Panc1 (cell line): ENCODE results near the gene ZBED4.

ENCODE experiments used
- CTCF ChIP-seq: fragments of 450-650 bp; IDR thresholded peaks from 2 replicates; pipeline ENCODE4 v1.5.1; 2017; ENCODE audit warnings: mild to moderate bottlenecking
- POLR2AphosphoS5 ChIP-seq: IDR thresholded peaks from 2 replicates; pipeline ENCODE4 v1.6.1; 2012; ENCODE audit warnings: mild to moderate bottlenecking, low read depth, low read length, moderate library complexity
- REST ChIP-seq, 2 experiments: IDR thresholded peaks; 2 replicates each; pipeline ENCODE4 v1.6.1; 2011 to 2012; ENCODE audit warnings: low read depth in 2 of 2, control low read depth in 1 of 2, low read length in 1 of 2, mild to moderate bottlenecking in 1 of 2, moderate library complexity in 1 of 2; ENCODE audit not compliant: insufficient read depth in 1 of 2

- TF ChIP-seq CTCF, result no peak
- no peak for TF ChIP-seq POLR2AphosphoS5
- no peak for TF ChIP-seq REST (IDR thresholded peaks at IDR 0.05; ENCODE audit: insufficient read depth in 1 of 2, low read depth in 2 of 2, low read length in 1 of 2)
These were observed 52.6 kb downstream of the ZBED4 start for GRCh38 chr22:49906071-49906798.
